ENCODE measurements around the gene CDC6. TPM values are rescaled to one million over a fixed set of nuclear protein-coding genes. Genes with fewer than 3 reads are reported as not detected.

CDC6 gene
- total RNA-seq (2021; fragmentation: NEBNext Ultra II Directional; extraction: Animal tissue kit (Norgen Biotek cat#: 25700)): 10 to 100 TPM; 16.9 to 36.0 (median 31.5) TPM
- long read RNA-seq, full-length matches to known transcripts: 13 of 17 reads
- long read RNA-seq, partial matches to known transcripts: 2 of 17 reads
- long read RNA-seq, other reads (novel, unspliced or antisense): 2 of 17 reads

- TF ChIP-seq CTCF (IDR thresholded peaks at IDR 0.05): no peak
Observed at GRCh38 chr17:40287494-40288369, at the start of gene CDC6. Gene CDC6, plus strand, starts transcription at chr17:40287879. Its CDS starts 1,542 bp downstream, at chr17:40289421.

GRCh38 chr17:40241252-40241834 is 46.3 kb upstream of the CDC6 start:
- no peaks in the 10 kb centered on the region for H3K27me3 Mint-ChIP-seq (ENCODE audit: insufficient read depth)
- no peaks in the 10 kb centered on the region for H3K36me3 Mint-ChIP-seq (ENCODE audit: low read depth)
- H3K4me1 Mint-ChIP-seq (ENCODE audit: low read depth): peaks cover 39% of the 10 kb centered on the region
- H3K4me3 Mint-ChIP-seq: no peak overlapping the region
- DNase-seq: no peak
- TF ChIP-seq CTCF (IDR thresholded peaks at IDR 0.05): no peak
- no peaks in the 10 kb centered on the region for H3K9me3 Mint-ChIP-seq
- 0 out of 2 replicates have a peak overlapping the region, but pooled peaks have one; percentile 21 for H3K27ac Mint-ChIP-seq

More at GRCh38 chr17:40287494-40288369, at the start of gene CDC6:
- peak within 1 kb of the TSS; percentile 88 for H3K27ac Mint-ChIP-seq
- H3K4me3 Mint-ChIP-seq: peak within 1 kb of the TSS; percentile 97
- peak; percentile 99 for DNase-seq
- peaks cover 10% of the 10 kb centered on the region for H3K27me3 Mint-ChIP-seq (ENCODE audit: insufficient read depth)
- H3K4me1 Mint-ChIP-seq (ENCODE audit: low read depth): peaks cover 59% of the 10 kb centered on the region
- H3K9me3 Mint-ChIP-seq: peaks cover 7% of the 10 kb centered on the region
- H3K36me3 Mint-ChIP-seq (ENCODE audit: low read depth): peaks cover 21% of the 10 kb centered on the region

GRCh38 chr17:40242774-40243173 is 44.9 kb upstream of the CDC6 start:
- H3K4me1 Mint-ChIP-seq (ENCODE audit: low read depth): peaks cover 39% of the 10 kb centered on the region
- peak overlapping the region; percentile 44 for H3K4me3 Mint-ChIP-seq
- no peaks in the 10 kb centered on the region for H3K9me3 Mint-ChIP-seq
- DNase-seq: peak; percentile 77
- peak overlapping the region; percentile 47 for H3K27ac Mint-ChIP-seq
- no peaks in the 10 kb centered on the region for H3K27me3 Mint-ChIP-seq (ENCODE audit: insufficient read depth)
- no peaks in the 10 kb centered on the region for H3K36me3 Mint-ChIP-seq (ENCODE audit: low read depth)
- no peak for TF ChIP-seq CTCF (IDR thresholded peaks at IDR 0.05)

GRCh38 chr17:40243761-40244160 is 43.9 kb upstream of the CDC6 start:
- DNase-seq: no peak
- Mint-ChIP-seq H3K4me3 (peak overlapping the region; percentile 62), H3K9me3 (no peaks in the 10 kb centered on the region), H3K27ac (peak overlapping the region; percentile 61), H3K27me3 (ENCODE audit: insufficient read depth) (no peaks in the 10 kb centered on the region), H3K36me3 (ENCODE audit: low read depth) (no peaks in the 10 kb centered on the region), H3K4me1 (ENCODE audit: low read depth) (peaks cover 42% of the 10 kb centered on the region)
- no peak for TF ChIP-seq CTCF (IDR thresholded peaks at IDR 0.05)

- Mint-ChIP-seq H3K27me3 (ENCODE audit: insufficient read depth) (no peaks in the 10 kb centered on the region), H3K4me3 (no peak overlapping the region), H3K27ac (no peak overlapping the region), H3K9me3 (no peaks in the 10 kb centered on the region), H3K4me1 (ENCODE audit: low read depth) (peaks cover 47% of the 10 kb centered on the region), H3K36me3 (ENCODE audit: low read depth) (no peaks in the 10 kb centered on the region)
- TF ChIP-seq CTCF (IDR thresholded peaks at IDR 0.05): no peak
- no peak for DNase-seq
Observed at GRCh38 chr17:40244255-40244654, 43.4 kb upstream of the CDC6 start.
